HCT116 (cell line): ENCODE results near the gene THSD4. TPM values are rescaled to one million over a fixed set of nuclear protein-coding genes. Genes with fewer than 3 reads are reported as not detected.

ENCODE experiments used
- ATAC-seq: fragments of 200-7000 bp; cut with Tn5 transposase; 2 replicates; pipeline ENCODE4 v1.9.1; 2020; ENCODE audit warnings: mild to moderate bottlenecking, moderate library complexity
- BruUV-seq: library from RNA; stranded (reverse); fragments of 400-500 nt; replicated peaks from 2 replicates; lab custom pipeline; 2021; lab: Mats Ljungman, UMichigan
- CTCF ChIA-PET: fragments of 300-600 bp; sonication (Branson Sonifier 250); formaldehyde crosslinking; loops from one replicate; lab custom pipeline; 2021; ENCODE audit warnings: antibody characterized with exemption; lab: Charles Lee
- POLR2A ChIA-PET: fragments of 300-600, 350-600 bp; sonication (Branson Sonifier 250); formaldehyde crosslinking; loops from one replicate; lab custom pipeline; 2021; ENCODE audit warnings: antibody characterized with exemption; lab: Charles Lee
- RAD21 ChIA-PET, 2 experiments: fragments of 300-600 bp; sonication (Branson Sonifier 250); formaldehyde crosslinking; loops; one replicate each; lab custom pipeline; 2023; ENCODE audit warnings: low total read pairs in 2 of 2; ENCODE audit not compliant: uncharacterized antibody in 2 of 2, unreplicated experiment in 2 of 2, low non-redundant PET in 1 of 2; lab: Charles Lee
- DNase-seq: peaks from one replicate; pipeline ENCODE4 v3.0.0-alpha.2; 2010; ENCODE audit warnings: low read depth, low spot score
- H2AFZ ChIP-seq: fragments of 200-600 bp; shearing (Covaris generic), sonication (generic); 2 replicates; pipeline ENCODE4 v1.6.1; 2017; ENCODE audit warnings: low read depth, mixed run types, mixed read lengths, antibody characterized with exemption, low read length; ENCODE audit not compliant: poor library complexity, severe bottlenecking
- H3K27ac ChIP-seq: 2 replicates; pipeline ENCODE4 v1.5.1; 2012; ENCODE audit warnings: low read depth, low read length
- H3K27me3 ChIP-seq: fragments of 200-600 bp; sonication (generic); 2 replicates; pipeline ENCODE4 v1.6.1; 2016; ENCODE audit warnings: mixed run types, low read length, mixed read lengths; ENCODE audit not compliant: insufficient read depth
- H3K36me3 ChIP-seq, 2 experiments: fragments of 200-500 bp in 1 of 2; fragments of 200-600 bp in 1 of 2; sonication (Bioruptor generic) in 1 of 2; sonication (generic) in 1 of 2; 2 replicates each; pipeline versions ENCODE4 v1.5.1 to v1.6.1; 2014 to 2016; ENCODE audit warnings: low read length in 2 of 2, inconsistent platforms in 1 of 2, mixed read lengths in 1 of 2, mixed run types in 1 of 2; ENCODE audit not compliant: insufficient read depth in 2 of 2, control insufficient read depth in 1 of 2
- H3K4me1 ChIP-seq, 2 experiments: fragments of 200-600 bp in 1 of 2; sonication (generic) in 1 of 2; 2 replicates each; pipeline versions ENCODE4 v1.5.1 to v1.6.1; 2012 to 2017; ENCODE audit warnings: low read length in 2 of 2, inconsistent platforms in 1 of 2, mild to moderate bottlenecking in 1 of 2, mixed read lengths in 1 of 2, mixed run types in 1 of 2, moderate library complexity in 1 of 2; ENCODE audit not compliant: insufficient read depth in 2 of 2, control insufficient read depth in 1 of 2
- H3K4me2 ChIP-seq: fragments of 200-600 bp; sonication (generic); 2 replicates; pipeline ENCODE4 v1.6.1; 2017; ENCODE audit warnings: mixed run types, low read length, mixed read lengths
- H3K4me3 ChIP-seq, 2 experiments: fragments of 200-600 bp in 1 of 2; sonication (generic) in 1 of 2; replicated peaks in 1 of 2; 2 replicates each; pipeline ENCODE4 v1.5.1; 2011 to 2016; ENCODE audit warnings: low read length in 2 of 2, control low read depth in 1 of 2, low read depth in 1 of 2, mild to moderate bottlenecking in 1 of 2, mixed read lengths in 1 of 2, mixed run types in 1 of 2
- H3K79me2 ChIP-seq: fragments of 200-600 bp; sonication (generic); 2 replicates; pipeline ENCODE4 v1.6.1; 2017; ENCODE audit warnings: mild to moderate bottlenecking, mixed run types, low read length, moderate library complexity, mixed read lengths; ENCODE audit not compliant: insufficient read depth
- H3K9ac ChIP-seq: fragments of 200-600 bp; sonication (generic); 2 replicates; pipeline ENCODE4 v1.6.1; 2016; ENCODE audit warnings: low read length, mixed read lengths
- H3K9me2 ChIP-seq: fragments of 200-600 bp; sonication (generic), shearing (Covaris generic); 2 replicates; pipeline ENCODE4 v1.6.1; 2017; ENCODE audit warnings: mixed run types, mild to moderate bottlenecking, moderate library complexity; ENCODE audit not compliant: insufficient read depth
- H3K9me3 ChIP-seq, 2 experiments: fragments of 200-500 bp in 1 of 2; fragments of 200-600 bp in 1 of 2; sonication (Bioruptor generic) in 1 of 2; sonication (generic) in 1 of 2; 2 replicates each; pipeline ENCODE4 v1.6.1; 2014 to 2017; ENCODE audit warnings: low read length in 2 of 2, mixed read lengths in 2 of 2, inconsistent platforms in 1 of 2, low read depth in 1 of 2, mild to moderate bottlenecking in 1 of 2, mixed run types in 1 of 2, moderate library complexity in 1 of 2; ENCODE audit not compliant: control insufficient read depth in 1 of 2, insufficient read depth in 1 of 2
- H4K20me1 ChIP-seq: fragments of 200-600 bp; sonication (generic), shearing (Covaris generic); 2 replicates; pipeline ENCODE4 v1.6.1; 2017; ENCODE audit warnings: mixed run types, mild to moderate bottlenecking, moderate library complexity; ENCODE audit not compliant: insufficient read depth
- CEBPB ChIP-seq: IDR thresholded peaks from 2 replicates; pipeline ENCODE4 v1.6.1; 2012; ENCODE audit warnings: low read depth
- FOSL1 ChIP-seq: IDR thresholded peaks from 2 replicates; pipeline ENCODE4 v1.6.1; 2012; ENCODE audit warnings: low read depth
- JUND ChIP-seq: IDR thresholded peaks from 2 replicates; pipeline ENCODE4 v1.6.1; 2012
- POLR2A ChIP-seq: IDR thresholded peaks from 2 replicates; pipeline ENCODE4 v1.7.0; 2011; ENCODE audit warnings: borderline replicate concordance; ENCODE audit not compliant: insufficient read depth, insufficient read length; ENCODE audit errors: extremely low read depth
- RAD21 ChIP-seq: IDR thresholded peaks from 2 replicates; pipeline ENCODE4 v1.6.1; 2012; ENCODE audit warnings: low read depth, mild to moderate bottlenecking
- SP1 ChIP-seq: IDR thresholded peaks from 2 replicates; pipeline ENCODE4 v1.6.1; 2012; ENCODE audit warnings: low read depth
- SRF ChIP-seq: IDR thresholded peaks from 2 replicates; pipeline ENCODE4 v1.6.1; 2012; ENCODE audit warnings: low read depth
- ZNF274 ChIP-seq: fragments of 200-500 bp; sonication (Bioruptor generic); IDR thresholded peaks from 2 replicates; pipeline ENCODE4 v1.6.1; 2014; ENCODE audit warnings: mild to moderate bottlenecking, low read depth, low read length, inconsistent platforms
- intact Hi-C: fragments of 100-400 bp; cut with micrococcal nuclease; formaldehyde crosslinking; loops from 2 replicates; pipeline ENCODE4 v1.10.0; 2022
- total RNA-seq: library from RNA; stranded (reverse); gene quantifications from one replicate; pipeline ENCODE4 v1.2.1, GENCODE V29; 2021; ENCODE audit not compliant: unreplicated experiment
- TF ChIP-seq, protein P1 (sequence below), 3 experiments: fragments of 200-600 bp in 1 of 3; sonication (generic) in 1 of 3; IDR thresholded peaks in 2 of 3; conservative IDR thresholded peaks in 1 of 3; 2 replicates each; pipeline ENCODE4 v1.5.1; 2012 to 2017; ENCODE audit warnings: low read depth in 2 of 3, low read length in 2 of 3, antibody characterized with exemption in 1 of 3, borderline replicate concordance in 1 of 3, control low read depth in 1 of 3, mild to moderate bottlenecking in 1 of 3, mixed read lengths in 1 of 3, mixed run types in 1 of 3, moderate library complexity in 1 of 3; ENCODE audit not compliant: insufficient read depth in 1 of 3
- TF ChIP-seq, protein P2 (sequence below): IDR thresholded peaks from 2 replicates; pipeline ENCODE4 v1.6.1; 2011; ENCODE audit warnings: mild to moderate bottlenecking, low read length, moderate library complexity; ENCODE audit not compliant: insufficient replicate concordance; ENCODE audit errors: extremely low read depth
- TF ChIP-seq, protein P3 (sequence below): IDR thresholded peaks from 2 replicates; pipeline ENCODE4 v1.6.1; 2012

Gene THSD4
- total RNA-seq, 1 experiment from 2014 or later = 30.5 TPM

DNA sequence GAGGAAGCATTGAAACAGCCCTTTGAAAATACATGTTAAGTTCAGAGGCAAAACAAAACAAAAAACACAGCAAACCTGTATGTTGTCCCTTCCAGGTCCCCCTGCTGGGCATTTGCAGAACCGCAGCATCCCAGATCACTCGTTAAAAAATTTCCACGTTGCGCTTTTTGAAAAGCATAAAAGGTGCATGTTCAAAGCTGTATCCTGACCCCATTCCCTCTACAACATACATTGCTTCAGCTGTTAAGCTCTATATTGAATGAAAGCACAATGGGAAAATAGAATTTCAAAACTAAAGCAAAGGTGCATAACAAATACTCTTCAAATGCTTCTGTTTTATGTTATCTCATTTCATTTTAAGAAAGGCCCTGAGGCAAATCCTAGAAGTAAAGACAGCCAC lies 328.3 kb downstream of the THSD4 start:
- ChIA-PET RAD21 (no interaction called here), POLR2A (no interaction called here), CTCF (interaction anchor here (1.6 to 2.8 kb wide), 4 partner anchors 9 to 469 kb away, joined by 5 to 19 read pairs (median 8); no protein-coding TSS in a partner anchor)
- Histone ChIP-seq H3K36me3 (no peaks in the 10 kb centered on the region), H3K27ac (no peak overlapping the region; the same call in 1 of the 2 replicates), H3K9ac (no peak overlapping the region), H3K27me3 (no peaks in the 10 kb centered on the region), H3K4me3 (no peak overlapping the region), H3K9me2 (no peaks in the 10 kb centered on the region), H3K4me1 (peaks cover 58 to 68% of the 10 kb centered on the region in 2 experiments), H2AFZ (peak overlapping the region; percentile 55), H3K9me3 (no peaks in the 10 kb centered on the region), H3K79me2 (no peaks in the 10 kb centered on the region), H4K20me1 (no peaks in the 10 kb centered on the region), H3K4me2 (peak overlapping the region; percentile 58)
- TF ChIP-seq RAD21 = peak; percentile 37; the same call in 1 of the 2 replicates
- no peak for TF ChIP-seq JUND
- TF ChIP-seq, protein P1, sequence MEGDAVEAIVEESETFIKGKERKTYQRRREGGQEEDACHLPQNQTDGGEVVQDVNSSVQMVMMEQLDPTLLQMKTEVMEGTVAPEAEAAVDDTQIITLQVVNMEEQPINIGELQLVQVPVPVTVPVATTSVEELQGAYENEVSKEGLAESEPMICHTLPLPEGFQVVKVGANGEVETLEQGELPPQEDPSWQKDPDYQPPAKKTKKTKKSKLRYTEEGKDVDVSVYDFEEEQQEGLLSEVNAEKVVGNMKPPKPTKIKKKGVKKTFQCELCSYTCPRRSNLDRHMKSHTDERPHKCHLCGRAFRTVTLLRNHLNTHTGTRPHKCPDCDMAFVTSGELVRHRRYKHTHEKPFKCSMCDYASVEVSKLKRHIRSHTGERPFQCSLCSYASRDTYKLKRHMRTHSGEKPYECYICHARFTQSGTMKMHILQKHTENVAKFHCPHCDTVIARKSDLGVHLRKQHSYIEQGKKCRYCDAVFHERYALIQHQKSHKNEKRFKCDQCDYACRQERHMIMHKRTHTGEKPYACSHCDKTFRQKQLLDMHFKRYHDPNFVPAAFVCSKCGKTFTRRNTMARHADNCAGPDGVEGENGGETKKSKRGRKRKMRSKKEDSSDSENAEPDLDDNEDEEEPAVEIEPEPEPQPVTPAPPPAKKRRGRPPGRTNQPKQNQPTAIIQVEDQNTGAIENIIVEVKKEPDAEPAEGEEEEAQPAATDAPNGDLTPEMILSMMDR (IDR thresholded peaks at IDR 0.05 in 2 of 3, conservative IDR thresholded peaks at IDR 0.05 in 1 of 3; ENCODE audit: borderline replicate concordance in 1 of 3, insufficient read depth in 1 of 3, low read depth in 2 of 3, low read length in 2 of 3) = peak; percentile 50 to 89 (median 84); a peak in 5 of 6 replicates
- no TSS peak for BruUV-seq
- DNase-seq (no peak), ATAC-seq (no peak)
- intact Hi-C loops = no loop called here

DNA sequence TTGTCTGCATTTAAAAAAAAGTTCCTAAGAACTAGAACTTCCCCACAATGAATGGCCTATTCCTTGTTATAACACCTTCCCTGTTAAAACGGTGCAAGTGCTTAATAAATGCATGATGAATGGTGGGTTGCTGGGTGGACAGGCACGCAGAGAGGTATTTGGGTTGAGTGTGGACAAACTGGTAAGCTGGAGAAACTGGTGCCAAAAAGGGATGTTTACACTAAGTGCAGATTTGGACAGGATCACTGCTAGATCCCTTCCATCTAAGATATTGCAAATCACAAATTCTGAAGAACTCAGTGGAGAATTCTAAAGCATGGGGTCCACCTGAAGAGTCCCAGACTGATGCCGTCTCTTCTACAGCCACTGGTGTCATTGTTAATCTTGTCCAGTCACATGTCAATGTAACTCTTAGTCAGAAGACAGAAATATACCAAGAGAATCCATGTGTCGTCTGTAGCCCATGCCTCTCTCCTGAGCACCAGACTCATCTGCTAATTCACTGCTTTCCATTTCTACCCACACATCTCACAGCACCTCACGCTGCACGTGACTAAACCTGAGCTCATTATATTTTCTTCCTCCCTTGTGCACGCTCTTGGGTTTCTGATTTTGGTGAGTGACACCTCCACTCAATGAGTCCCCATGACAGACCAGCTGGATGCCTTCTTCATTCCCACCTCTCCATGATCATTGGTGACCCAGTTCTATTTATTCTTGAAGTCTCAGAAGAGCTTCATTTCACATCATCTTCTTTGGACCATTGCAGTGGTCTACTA lies 328.9 kb downstream of the THSD4 start:
- Histone ChIP-seq H2AFZ (no peak overlapping the region), H3K4me3 (no peak overlapping the region), H3K4me2 (peak overlapping the region; percentile 58), H3K9ac (no peak overlapping the region), H3K9me3 (no peaks in the 10 kb centered on the region), H3K4me1 (peaks cover 63 to 72% of the 10 kb centered on the region in 2 experiments), H3K27me3 (no peaks in the 10 kb centered on the region), H3K27ac (peak overlapping the region; percentile 48; the same call in 1 of the 2 replicates), H3K36me3 (no peaks in the 10 kb centered on the region), H4K20me1 (no peaks in the 10 kb centered on the region), H3K79me2 (no peaks in the 10 kb centered on the region), H3K9me2 (no peaks in the 10 kb centered on the region)
- ATAC-seq (no peak), DNase-seq (no peak)
- CTCF ChIA-PET = interaction anchor here (1.2 to 2.8 kb wide), 5 partner anchors 10 to 470 kb away, joined by 4 to 19 read pairs (median 5); no protein-coding TSS in a partner anchor
- no TSS peak for BruUV-seq
- RAD21 ChIA-PET = interaction anchor here in 1 of 2 experiments (0.6 to 1.0 kb wide), 2 partner anchors 296 to 432 kb away, joined by 4 read pairs; no protein-coding TSS in a partner anchor
- intact Hi-C loops = no loop called here
- POLR2A ChIA-PET = interaction anchor here (0.6 kb wide), 1 partner anchor 709 kb away, joined by 7 read pairs; no protein-coding TSS in a partner anchor
- TF ChIP-seq, protein P2, sequence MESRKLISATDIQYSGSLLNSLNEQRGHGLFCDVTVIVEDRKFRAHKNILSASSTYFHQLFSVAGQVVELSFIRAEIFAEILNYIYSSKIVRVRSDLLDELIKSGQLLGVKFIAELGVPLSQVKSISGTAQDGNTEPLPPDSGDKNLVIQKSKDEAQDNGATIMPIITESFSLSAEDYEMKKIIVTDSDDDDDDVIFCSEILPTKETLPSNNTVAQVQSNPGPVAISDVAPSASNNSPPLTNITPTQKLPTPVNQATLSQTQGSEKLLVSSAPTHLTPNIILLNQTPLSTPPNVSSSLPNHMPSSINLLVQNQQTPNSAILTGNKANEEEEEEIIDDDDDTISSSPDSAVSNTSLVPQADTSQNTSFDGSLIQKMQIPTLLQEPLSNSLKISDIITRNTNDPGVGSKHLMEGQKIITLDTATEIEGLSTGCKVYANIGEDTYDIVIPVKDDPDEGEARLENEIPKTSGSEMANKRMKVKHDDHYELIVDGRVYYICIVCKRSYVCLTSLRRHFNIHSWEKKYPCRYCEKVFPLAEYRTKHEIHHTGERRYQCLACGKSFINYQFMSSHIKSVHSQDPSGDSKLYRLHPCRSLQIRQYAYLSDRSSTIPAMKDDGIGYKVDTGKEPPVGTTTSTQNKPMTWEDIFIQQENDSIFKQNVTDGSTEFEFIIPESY = no peak
- TF ChIP-seq, protein P1 (IDR thresholded peaks at IDR 0.05 in 2 of 3, conservative IDR thresholded peaks at IDR 0.05 in 1 of 3; ENCODE audit: borderline replicate concordance in 1 of 3, insufficient read depth in 1 of 3, low read depth in 2 of 3, low read length in 2 of 3) = no peak
- TF ChIP-seq, protein P3, sequence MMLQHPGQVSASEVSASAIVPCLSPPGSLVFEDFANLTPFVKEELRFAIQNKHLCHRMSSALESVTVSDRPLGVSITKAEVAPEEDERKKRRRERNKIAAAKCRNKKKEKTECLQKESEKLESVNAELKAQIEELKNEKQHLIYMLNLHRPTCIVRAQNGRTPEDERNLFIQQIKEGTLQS = no peak
- TF ChIP-seq SP1 (no peak), ZNF274 (no peak), POLR2A (no peak), CEBPB (no peak), FOSL1 (no peak), SRF (no peak)
